ENCODE results near the gene MED25. TPM values are rescaled to one million over a fixed set of nuclear protein-coding genes. Genes with fewer than 3 reads are reported as not detected.

Gene MED25
- total RNA-seq, 1 experiment from 2014 or later: 99.6 TPM

GRCh38 chr19:49772850-49773432 lies 45.1 kb upstream of the MED25 start:
- no peak for TF ChIP-seq EZH2 (IDR thresholded peaks at IDR 0.05; ENCODE audit: low read depth)
- no peak for TF ChIP-seq CTCF (conservative IDR thresholded peaks at IDR 0.05)
- intact Hi-C loops (cut with micrococcal nuclease; ENCODE audit: unreplicated experiment): no loop called here
- Histone ChIP-seq H3K4me2 (no peak overlapping the region), H3K4me3 (no peak overlapping the region), H3K9me2 (ENCODE audit: insufficient read depth) (no peaks in the 10 kb centered on the region), H3K36me3 (ENCODE audit: low read depth) (no peaks in the 10 kb centered on the region), H3K27me3 (ENCODE audit: insufficient read depth, low read depth) (no peaks in the 10 kb centered on the region), H3K79me2 (ENCODE audit: low read depth) (peaks cover 20% of the 10 kb centered on the region), H4K20me1 (ENCODE audit: insufficient read depth) (peaks cover 19% of the 10 kb centered on the region), H3F3A (ENCODE audit: insufficient read depth, low read depth) (peaks cover 8% of the 10 kb centered on the region; the same call in 1 of the 2 replicates), H2AFZ (no peak overlapping the region), H3K9me3 (ENCODE audit: insufficient read depth, low read depth) (no peaks in the 10 kb centered on the region), H3K27ac (no peak overlapping the region), H3K4me1 (replicated peaks; ENCODE audit: insufficient read depth) (0 out of 2 replicates have a peak, but pooled peaks cover 2% of the 10 kb centered on the region)
- ChIA-PET CTCF (no interaction called here), POLR2A (ENCODE audit: unreplicated experiment) (no interaction called here)
- BruUV-seq (replicated peaks): no TSS peak
- DNase-seq: no peak

GRCh38 chr19:49773663-49774350 lies 44.3 kb upstream of the MED25 start:
- Histone ChIP-seq H3K36me3 (ENCODE audit: low read depth) (no peaks in the 10 kb centered on the region), H3K9me2 (ENCODE audit: insufficient read depth) (no peaks in the 10 kb centered on the region), H4K20me1 (ENCODE audit: insufficient read depth) (peaks cover 23% of the 10 kb centered on the region), H3K27ac (no peak overlapping the region), H2AFZ (no peak overlapping the region), H3K79me2 (ENCODE audit: low read depth) (peaks cover 11% of the 10 kb centered on the region), H3K27me3 (ENCODE audit: insufficient read depth, low read depth) (no peaks in the 10 kb centered on the region), H3K9me3 (ENCODE audit: insufficient read depth, low read depth) (no peaks in the 10 kb centered on the region), H3F3A (ENCODE audit: insufficient read depth, low read depth) (peaks cover 8% of the 10 kb centered on the region; the same call in 1 of the 2 replicates), H3K4me2 (no peak overlapping the region), H3K4me1 (replicated peaks; ENCODE audit: insufficient read depth) (no peaks in the 10 kb centered on the region), H3K4me3 (no peak overlapping the region)
- TF ChIP-seq CTCF (conservative IDR thresholded peaks at IDR 0.05): no peak
- TF ChIP-seq EZH2 (IDR thresholded peaks at IDR 0.05; ENCODE audit: low read depth): no peak
- DNase-seq: no peak
- no TSS peak for BruUV-seq (replicated peaks)
- ChIA-PET CTCF (no interaction called here), POLR2A (ENCODE audit: unreplicated experiment) (no interaction called here)
- intact Hi-C loops (cut with micrococcal nuclease; ENCODE audit: unreplicated experiment): no loop called here

- TF ChIP-seq CTCF (conservative IDR thresholded peaks at IDR 0.05) (no peak), EZH2 (IDR thresholded peaks at IDR 0.05; ENCODE audit: low read depth) (no peak)
- no peak overlapping the region for H3K4me2 ChIP-seq
- POLR2A ChIA-PET (ENCODE audit: unreplicated experiment): interaction anchor here (0.6 kb wide), 1 partner anchor 41 kb away, joined by 4 read pairs; no protein-coding TSS in a partner anchor
- no peak for DNase-seq
- CTCF ChIA-PET: no interaction called here
- intact Hi-C loops (cut with micrococcal nuclease; ENCODE audit: unreplicated experiment): no loop called here
- no peaks in the 10 kb centered on the region for H3K79me2 ChIP-seq (ENCODE audit: low read depth)
- no TSS peak for BruUV-seq (replicated peaks)
- H3F3A ChIP-seq (ENCODE audit: insufficient read depth, low read depth): peaks cover 8% of the 10 kb centered on the region; the same call in 1 of the 2 replicates
- no peak overlapping the region for H2AFZ ChIP-seq
- no peaks in the 10 kb centered on the region for H3K9me2 ChIP-seq (ENCODE audit: insufficient read depth)
- H4K20me1 ChIP-seq (ENCODE audit: insufficient read depth): peaks cover 23% of the 10 kb centered on the region
- no peaks in the 10 kb centered on the region for H3K27me3 ChIP-seq (ENCODE audit: insufficient read depth, low read depth)
- no peak overlapping the region for H3K27ac ChIP-seq
- no peaks in the 10 kb centered on the region for H3K4me1 ChIP-seq (replicated peaks; ENCODE audit: insufficient read depth)
- H3K36me3 ChIP-seq (ENCODE audit: low read depth): no peaks in the 10 kb centered on the region
- H3K4me3 ChIP-seq: no peak overlapping the region
- no peaks in the 10 kb centered on the region for H3K9me3 ChIP-seq (ENCODE audit: insufficient read depth, low read depth)
Measured at GRCh38 chr19:49774969-49775368, 43.1 kb upstream of the MED25 start.
